ENCODE data around the gene INS. TPM values are rescaled to one million over a fixed set of nuclear protein-coding genes. Genes with fewer than 3 reads are reported as not detected.
A peak's percentile ranks its signal among the peaks of the same experiment; 100 is the strongest.

Gene INS
- total RNA-seq, 1 donor from 2014 or later: not detected

GRCh38 chr11:2122222-2122906, 38.6 kb downstream of the INS start:
- Mint-ChIP-seq H3K9me3 (peaks cover 12% of the 10 kb centered on the region), H3K4me1 (peaks cover 27% of the 10 kb centered on the region), H3K4me3 (no peak overlapping the region), H3K27me3 (ENCODE audit: low read depth) (peaks cover 8% of the 10 kb centered on the region), H3K36me3 (peaks cover 2% of the 10 kb centered on the region), H3K27ac (peak overlapping the region; percentile 85)
- no peak for DNase-seq (ENCODE audit: low spot score in 2 of 2, unreplicated experiment in 2 of 2)
- TF ChIP-seq CTCF (IDR thresholded peaks at IDR 0.05; ENCODE audit: unreplicated experiment): no peak

- no peak for DNase-seq (ENCODE audit: low spot score in 2 of 2, unreplicated experiment in 2 of 2)
- peaks cover 16% of the 10 kb centered on the region for H3K9me3 Mint-ChIP-seq
- peaks cover 7% of the 10 kb centered on the region for H3K27me3 Mint-ChIP-seq (ENCODE audit: low read depth)
- peaks cover 25% of the 10 kb centered on the region for H3K4me1 Mint-ChIP-seq
- H3K36me3 Mint-ChIP-seq: peaks cover 2% of the 10 kb centered on the region
- no peak overlapping the region for H3K4me3 Mint-ChIP-seq
- peak overlapping the region; percentile 71 for H3K27ac Mint-ChIP-seq
- TF ChIP-seq CTCF (IDR thresholded peaks at IDR 0.05; ENCODE audit: unreplicated experiment): no peak
Measured at GRCh38 chr11:2121227-2122130, 39.5 kb downstream of the INS start.

- H3K4me1 Mint-ChIP-seq: peaks cover 25% of the 10 kb centered on the region
- H3K9me3 Mint-ChIP-seq: peaks cover 22% of the 10 kb centered on the region
Measured at GRCh38 chr11:2120359-2121100, 40.5 kb downstream of the INS start.

GRCh38 chr11:2118677-2119076, 42.3 kb downstream of the INS start:
- peaks cover 7% of the 10 kb centered on the region for H3K27me3 Mint-ChIP-seq (ENCODE audit: low read depth)
- no peak for DNase-seq (ENCODE audit: low spot score in 2 of 2, unreplicated experiment in 2 of 2)
- H3K4me1 Mint-ChIP-seq: peaks cover 25% of the 10 kb centered on the region
- no peak for TF ChIP-seq CTCF (IDR thresholded peaks at IDR 0.05; ENCODE audit: unreplicated experiment)
- H3K36me3 Mint-ChIP-seq: peaks cover 5% of the 10 kb centered on the region
- H3K27ac Mint-ChIP-seq: no peak overlapping the region
- H3K9me3 Mint-ChIP-seq: peaks cover 22% of the 10 kb centered on the region
- no peak overlapping the region for H3K4me3 Mint-ChIP-seq

More at GRCh38 chr11:2120359-2121100, 40.5 kb downstream of the INS start:
- peaks cover 5% of the 10 kb centered on the region for H3K36me3 Mint-ChIP-seq
- peaks cover 7% of the 10 kb centered on the region for H3K27me3 Mint-ChIP-seq (ENCODE audit: low read depth)
- TF ChIP-seq CTCF (IDR thresholded peaks at IDR 0.05; ENCODE audit: unreplicated experiment): no peak
- peak overlapping the region; percentile 37 for H3K27ac Mint-ChIP-seq
- DNase-seq (ENCODE audit: low spot score in 2 of 2, unreplicated experiment in 2 of 2): no peak
- H3K4me3 Mint-ChIP-seq: no peak overlapping the region

GRCh38 chr11:2116680-2117079, 44.3 kb downstream of the INS start:
- DNase-seq (ENCODE audit: low spot score in 2 of 2, unreplicated experiment in 2 of 2): no peak
- peaks cover 5% of the 10 kb centered on the region for H3K36me3 Mint-ChIP-seq
- H3K27ac Mint-ChIP-seq: no peak overlapping the region
- H3K4me1 Mint-ChIP-seq: peaks cover 17% of the 10 kb centered on the region
- TF ChIP-seq CTCF (IDR thresholded peaks at IDR 0.05; ENCODE audit: unreplicated experiment): no peak
- no peak overlapping the region for H3K4me3 Mint-ChIP-seq
- H3K27me3 Mint-ChIP-seq (ENCODE audit: low read depth): peaks cover 7% of the 10 kb centered on the region
- H3K9me3 Mint-ChIP-seq: peaks cover 22% of the 10 kb centered on the region
